Neural crest cell (in vitro differentiated cells): Measurements from ENCODE around the gene SLC43A1. TPM values are rescaled to one million over a fixed set of nuclear protein-coding genes. Genes with fewer than 3 reads are reported as not detected.

Experiments used
- DNase-seq: peaks from one replicate; pipeline ENCODE4 v3.0.0; 2021; ENCODE audit warnings: low read depth, mixed read lengths, low spot score
- H3K27ac Mint-ChIP-seq: one replicate; pipeline ENCODE4 v1.8.0; 2021; ENCODE audit warnings: mild to moderate bottlenecking, mixed read lengths; ENCODE audit not compliant: unreplicated experiment
- H3K27me3 Mint-ChIP-seq: 2 replicates; pipeline ENCODE4 v1.8.0; 2021; ENCODE audit warnings: low read depth, mild to moderate bottlenecking, mixed read lengths
- H3K36me3 Mint-ChIP-seq: 2 replicates; pipeline ENCODE4 v1.8.0; 2021; ENCODE audit warnings: low read depth, mild to moderate bottlenecking, mixed read lengths
- H3K4me1 Mint-ChIP-seq: 2 replicates; pipeline ENCODE4 v1.8.0; 2021; ENCODE audit warnings: mixed read lengths
- H3K4me3 Mint-ChIP-seq: one replicate; pipeline ENCODE4 v1.8.0; 2021; ENCODE audit warnings: mild to moderate bottlenecking, mixed read lengths
- H3K9me3 Mint-ChIP-seq: 2 replicates; pipeline ENCODE4 v1.8.0; 2021; ENCODE audit warnings: mixed read lengths
- CTCF ChIP-seq: fragments of 200-600 bp; sonication (generic); conservative IDR thresholded peaks from 2 replicates; pipeline ENCODE4 v1.5.0; 2021; ENCODE audit warnings: antibody characterized with exemption, mild to moderate bottlenecking
- total RNA-seq: library from RNA; stranded (reverse); gene quantifications from 2 replicates; pipeline ENCODE4 v1.2.1, GENCODE V29; 2021

SLC43A1 gene
- total RNA-seq, 1 donor from 2014 or later = 4.5 TPM

DNA sequence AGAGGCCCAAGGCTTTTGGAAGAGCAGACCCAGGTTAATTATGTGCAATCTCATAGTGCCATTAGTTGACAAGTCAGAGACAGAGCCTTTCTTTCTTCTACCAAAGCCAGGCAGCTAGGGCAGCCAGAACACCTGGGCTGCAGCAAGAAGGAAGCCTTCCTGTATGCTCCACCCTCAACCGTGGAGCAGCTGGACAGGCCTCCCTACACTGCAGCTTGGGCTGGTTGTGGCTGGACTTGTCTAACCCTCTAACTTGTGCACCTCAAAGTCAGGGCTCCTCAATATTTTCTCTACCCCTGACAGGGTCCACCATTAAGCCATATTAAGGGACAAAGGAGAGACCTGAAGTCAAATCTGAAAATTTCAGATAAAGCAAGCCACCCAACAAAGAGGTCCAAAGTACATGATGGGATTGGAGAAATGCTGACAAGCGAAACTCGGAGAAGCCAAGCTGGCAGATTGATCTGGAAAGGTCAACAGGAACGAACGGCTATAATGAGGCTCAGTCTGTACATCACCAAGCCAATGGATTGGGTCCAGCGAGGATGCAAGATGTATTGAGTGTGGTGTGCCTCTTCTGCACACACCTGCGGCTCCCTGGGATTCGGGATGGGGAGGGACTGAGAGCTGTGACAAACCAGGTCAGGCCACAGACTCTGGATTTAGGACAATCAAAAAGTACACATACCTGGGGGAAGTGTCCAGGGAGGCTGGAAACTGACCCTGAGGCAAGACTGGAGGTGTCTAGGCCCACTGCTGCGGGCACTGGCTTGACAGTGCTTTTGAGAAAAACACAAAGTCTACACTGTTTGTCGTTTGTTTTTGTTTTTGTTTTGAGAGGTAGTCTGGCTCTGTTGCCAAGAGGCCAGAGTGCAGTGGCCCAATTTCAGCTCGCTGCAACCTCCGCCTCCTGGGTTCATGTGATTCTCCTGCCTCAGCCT is 76.9 kb downstream of the SLC43A1 start:
- TF ChIP-seq CTCF = no peak
- Mint-ChIP-seq H3K27ac (no peak overlapping the region), H3K27me3 (peaks cover 3% of the 10 kb centered on the region), H3K4me1 (no peaks in the 10 kb centered on the region), H3K9me3 (no peaks in the 10 kb centered on the region), H3K36me3 (no peaks in the 10 kb centered on the region), H3K4me3 (no peak overlapping the region)
- DNase-seq = no peak

DNA sequence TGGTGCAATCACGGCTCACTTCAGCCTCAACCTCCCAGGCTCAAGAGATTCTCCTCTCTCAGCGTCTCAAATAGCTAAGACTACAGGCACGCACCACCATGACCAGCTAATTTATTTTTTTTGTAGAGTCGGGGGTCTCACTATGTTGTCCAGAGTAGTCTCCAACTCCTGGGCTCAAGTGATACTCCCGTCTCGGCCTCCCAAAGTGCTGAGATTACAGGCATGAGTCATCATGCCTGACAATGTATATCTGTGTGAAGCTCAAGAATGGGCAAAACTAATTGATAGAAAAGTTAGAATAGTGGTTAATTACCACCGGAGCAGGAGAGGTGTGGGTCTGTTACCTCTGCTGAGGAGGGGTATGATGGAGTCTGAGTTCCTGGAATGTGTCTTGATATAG is 79.5 kb downstream of the SLC43A1 start:
- Mint-ChIP-seq H3K36me3 (no peaks in the 10 kb centered on the region), H3K27me3 (peaks cover 3% of the 10 kb centered on the region), H3K4me3 (no peak overlapping the region), H3K27ac (no peak overlapping the region), H3K9me3 (no peaks in the 10 kb centered on the region), H3K4me1 (peaks cover 19% of the 10 kb centered on the region)
- no peak for TF ChIP-seq CTCF
- no peak for DNase-seq

GRCh38 chr11:57434640-57435546 is 80.6 kb downstream of the SLC43A1 start:
- TF ChIP-seq CTCF = no peak
- Mint-ChIP-seq H3K27me3 (peaks cover 5% of the 10 kb centered on the region), H3K9me3 (no peaks in the 10 kb centered on the region), H3K4me1 (peaks cover 20% of the 10 kb centered on the region), H3K36me3 (no peaks in the 10 kb centered on the region), H3K27ac (no peak overlapping the region), H3K4me3 (no peak overlapping the region)
- DNase-seq = no peak

Other genes with a start within 250 kb of the SLC43A1 start
- gene TNKS1BP1, start 190.8 kb downstream of the SLC43A1 start, total RNA-seq = 105 and 114 TPM in 2 replicates
- gene SSRP1, start 179.8 kb downstream of the SLC43A1 start, total RNA-seq = 280 TPM in 2 replicates
- gene P2RX3, start 177.3 kb downstream of the SLC43A1 start, total RNA-seq = 14.3 and 15.5 TPM in 2 replicates
- not detected in 2 replicates for gene PRG3, start 134.6 kb downstream of the SLC43A1 start, total RNA-seq
- 0.23 TPM in 1 of 2 replicates, not detected in the other for gene PRG2, start 125.1 kb downstream of the SLC43A1 start, total RNA-seq
- gene SLC43A3, start 88.6 kb downstream of the SLC43A1 start, total RNA-seq = 52.9 and 53.7 TPM in 2 replicates
- 2.4 and 3.4 TPM in 2 replicates for gene RTN4RL2, start 55.2 kb downstream of the SLC43A1 start, total RNA-seq
- gene TIMM10, start 15.1 kb upstream of the SLC43A1 start, total RNA-seq = 103 and 108 TPM in 2 replicates
- gene SMTNL1, start 21.9 kb upstream of the SLC43A1 start, total RNA-seq = not detected in 2 replicates
- 66.0 and 68.7 TPM in 2 replicates for gene UBE2L6, start 52.0 kb upstream of the SLC43A1 start, total RNA-seq
- gene SERPING1, start 82.0 kb upstream of the SLC43A1 start, total RNA-seq = 28.0 and 31.7 TPM in 2 replicates
- gene YPEL4, start 134.2 kb upstream of the SLC43A1 start, total RNA-seq = 0.37 and 0.55 TPM in 2 replicates
- 23.8 and 25.7 TPM in 2 replicates for gene CLP1, start 142.1 kb upstream of the SLC43A1 start, total RNA-seq
- 42.7 and 50.1 TPM in 2 replicates for gene ZDHHC5, start 152.4 kb upstream of the SLC43A1 start, total RNA-seq
- 24.1 and 24.7 TPM in 2 replicates for gene MED19, start 196.5 kb upstream of the SLC43A1 start, total RNA-seq
- 78.3 TPM in 2 replicates for gene TMX2, start 196.9 kb upstream of the SLC43A1 start, total RNA-seq
- 208 and 212 TPM in 2 replicates for gene SELENOH, start 225.8 kb upstream of the SLC43A1 start, total RNA-seq
- gene BTBD18, start 236.1 kb upstream of the SLC43A1 start, total RNA-seq = not detected in 2 replicates
- 144 TPM in 2 replicates for gene CTNND1, start 246.1 kb upstream of the SLC43A1 start, total RNA-seq